GM18519 (cell line): ENCODE data around the gene ZNF239.
"Not testable (repeated sequence)": the region's sequence is repeated elsewhere in the genome, so short reads cannot be mapped to it uniquely, and the experiment has no call there.

ENCODE experiments used
- ATAC-seq: cut with Tn5 transposase; IDR thresholded peaks from one replicate; pipeline ENCODE4 v1.9.1; 2021; ENCODE audit warnings: mild to moderate bottlenecking, moderate library complexity; ENCODE audit not compliant: unreplicated experiment, low FRiP score

ZNF239 gene

DNA sequence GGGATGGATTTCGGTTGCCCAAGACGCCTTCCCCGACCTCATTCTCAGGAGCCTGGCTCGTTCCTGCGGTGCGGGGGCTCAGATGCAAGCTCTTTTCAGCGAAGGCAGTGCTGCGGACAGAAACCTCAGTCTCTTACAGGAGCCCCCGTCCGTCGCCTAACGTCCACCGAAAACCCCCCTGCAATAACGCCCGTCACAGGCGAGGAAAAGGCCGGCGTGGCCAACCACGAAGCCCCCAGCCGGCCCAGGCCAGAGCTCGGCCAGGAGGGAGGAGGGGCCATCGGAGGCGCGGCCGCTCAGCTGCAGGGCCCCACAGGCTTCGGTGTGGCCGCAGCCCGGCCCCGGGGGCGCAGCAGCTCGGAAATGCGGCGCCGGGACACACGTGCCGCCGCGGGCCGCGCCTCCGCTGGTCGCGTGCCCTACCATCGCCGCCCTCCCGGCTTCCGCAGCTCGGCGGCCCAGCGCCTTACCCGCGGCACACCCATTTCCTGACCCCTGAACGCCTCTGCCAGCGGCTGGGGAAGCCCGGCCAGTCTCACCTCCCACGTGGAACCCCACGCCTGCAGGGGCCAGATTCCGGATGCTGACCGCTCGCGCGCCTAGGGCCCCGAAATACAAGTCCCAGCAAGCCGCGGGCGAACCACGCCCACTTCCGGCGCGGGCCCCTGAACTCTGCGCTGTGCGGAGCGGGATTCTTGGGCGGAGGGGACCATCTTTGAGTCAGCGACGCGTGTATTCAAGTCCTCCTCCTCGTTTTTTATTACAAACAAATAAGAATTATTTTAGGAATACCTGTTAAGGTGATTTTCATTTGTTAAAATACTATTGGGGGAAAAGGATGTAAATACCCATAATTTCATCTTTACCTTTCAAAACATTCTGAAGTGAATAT, at the start of gene ZNF239:
ZNF239 (minus strand) TSS at position 616 of the 892 bp plus-strand sequence. CDS start 16,537 bp downstream, outside the sequence.
- peak; percentile 79 for ATAC-seq

DNA sequence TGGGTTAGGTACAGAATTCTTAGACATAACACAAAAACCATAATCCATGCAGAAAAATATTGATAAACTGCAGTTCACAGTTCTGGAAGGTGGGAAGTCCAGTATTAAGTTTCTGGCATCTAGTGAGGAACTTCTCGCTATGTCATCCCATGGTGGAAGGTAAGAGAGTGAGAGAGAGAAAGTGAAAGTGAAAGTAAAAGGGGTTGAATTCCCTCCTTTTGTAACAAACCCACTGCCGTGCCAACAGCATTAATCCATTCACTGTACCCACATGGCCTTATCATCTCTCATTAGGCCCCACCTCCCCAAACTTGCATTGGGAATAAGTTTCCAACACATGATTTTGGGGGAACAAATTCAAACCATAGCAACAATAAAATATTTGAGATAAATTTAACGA, 48.9 kb upstream of the ZNF239 start:
- ATAC-seq: no peak

DNA sequence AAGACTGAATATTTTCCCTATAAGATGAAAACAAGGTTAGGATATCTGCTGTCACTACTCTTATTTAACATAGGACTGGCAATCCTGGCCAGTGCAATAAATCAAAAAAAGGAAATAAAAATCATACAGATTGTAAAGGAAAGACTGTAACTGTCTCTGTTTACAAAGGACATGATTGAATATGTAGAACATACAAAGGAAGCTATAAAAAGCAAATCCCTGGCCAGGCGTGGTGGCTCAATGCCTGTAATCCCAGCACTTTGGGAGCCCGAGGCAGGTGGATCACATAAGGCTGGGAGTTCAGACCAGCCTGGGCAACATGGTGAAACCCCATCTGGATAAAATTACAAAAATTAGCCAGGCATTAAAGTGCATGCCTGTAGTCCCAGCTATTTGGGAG, 47.6 kb upstream of the ZNF239 start:
- no peak for ATAC-seq

DNA sequence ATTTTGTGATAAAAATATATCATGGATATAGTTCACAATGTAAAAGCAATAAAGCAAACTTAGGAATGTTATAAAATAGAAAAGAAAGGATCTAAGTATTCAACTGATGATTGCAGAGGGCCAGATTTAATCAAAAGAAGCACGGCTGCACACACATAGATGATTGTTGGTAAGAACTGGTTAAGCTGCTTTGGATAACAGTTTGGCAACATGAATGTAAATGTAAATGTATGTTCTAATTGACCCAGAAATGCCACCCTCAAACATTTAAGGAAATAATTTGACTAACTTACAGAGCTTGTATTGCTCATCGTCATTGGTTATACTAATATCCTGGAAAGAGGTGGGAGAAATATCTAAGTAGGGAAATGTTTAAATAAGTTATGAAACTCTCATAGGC, 45.0 kb upstream of the ZNF239 start:
- no peak for ATAC-seq

DNA sequence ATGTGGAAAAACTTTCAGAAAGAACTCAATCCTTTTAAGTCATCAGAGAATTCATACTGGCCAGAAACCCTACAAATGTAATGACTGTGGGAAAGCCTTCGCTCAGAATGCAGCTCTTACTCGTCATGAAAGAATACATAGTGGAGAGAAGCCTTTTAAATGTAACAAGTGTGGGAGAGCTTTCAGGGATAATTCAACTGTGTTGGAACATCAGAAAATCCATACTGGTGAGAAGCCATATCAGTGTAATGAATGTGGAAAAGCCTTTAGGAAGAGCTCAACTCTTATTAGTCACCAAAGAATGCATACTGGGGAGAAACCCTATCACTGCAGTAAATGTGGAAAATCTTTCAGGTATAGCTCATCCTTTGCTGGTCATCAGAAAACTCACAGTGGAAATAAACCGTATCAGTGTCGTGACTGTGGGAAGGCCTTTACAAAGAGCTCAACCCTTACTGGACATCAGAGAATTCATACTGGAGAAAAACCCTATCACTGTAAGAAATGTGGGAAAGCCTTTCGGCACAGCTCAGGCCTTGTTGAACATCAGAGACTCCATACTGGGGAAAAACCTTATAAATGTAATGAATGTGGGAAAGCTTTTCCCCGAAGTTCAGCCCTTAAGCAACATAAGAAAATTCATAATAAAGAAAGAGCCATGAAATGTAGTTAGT, 42.4 kb upstream of the ZNF239 start:
- ATAC-seq: no peak

DNA sequence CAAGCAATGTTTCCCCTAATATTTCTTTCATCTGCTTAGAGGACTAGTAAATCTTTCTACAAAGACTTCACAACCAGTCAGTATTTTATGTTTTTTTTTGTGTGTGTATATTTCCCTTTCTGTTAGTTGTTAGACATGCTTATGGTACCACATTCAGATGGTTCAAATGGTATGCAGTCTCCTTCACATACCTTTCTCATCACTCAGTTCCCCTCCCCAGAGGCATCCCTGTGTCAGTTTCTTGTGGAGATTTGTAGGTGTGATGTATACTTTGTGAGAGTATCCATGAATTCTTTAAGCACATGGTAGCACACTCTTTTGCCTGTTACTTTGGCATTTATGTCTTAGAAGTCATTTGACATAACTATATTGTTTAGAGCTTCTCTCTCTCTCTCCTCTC, 36.2 kb upstream of the ZNF239 start:
- no peak for ATAC-seq

DNA sequence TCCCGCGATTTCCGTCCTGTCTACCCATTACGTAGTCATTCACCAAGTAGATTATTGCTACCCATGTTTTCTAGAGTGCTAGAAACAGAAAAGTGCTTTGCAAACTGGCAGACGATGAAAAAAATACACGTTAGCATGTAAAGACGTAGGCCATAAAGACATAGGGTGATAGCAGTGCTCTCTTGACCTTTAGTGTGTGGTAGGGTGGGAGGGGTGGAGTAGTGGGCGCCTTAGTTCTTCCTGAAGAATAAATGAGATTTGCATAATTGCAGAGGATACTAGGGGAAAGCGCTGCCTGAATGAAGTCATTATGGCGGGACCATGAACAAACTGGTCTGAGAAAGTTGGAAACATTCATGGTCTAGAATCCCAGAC, 32.8 kb upstream of the ZNF239 start:
- no peak for ATAC-seq

DNA sequence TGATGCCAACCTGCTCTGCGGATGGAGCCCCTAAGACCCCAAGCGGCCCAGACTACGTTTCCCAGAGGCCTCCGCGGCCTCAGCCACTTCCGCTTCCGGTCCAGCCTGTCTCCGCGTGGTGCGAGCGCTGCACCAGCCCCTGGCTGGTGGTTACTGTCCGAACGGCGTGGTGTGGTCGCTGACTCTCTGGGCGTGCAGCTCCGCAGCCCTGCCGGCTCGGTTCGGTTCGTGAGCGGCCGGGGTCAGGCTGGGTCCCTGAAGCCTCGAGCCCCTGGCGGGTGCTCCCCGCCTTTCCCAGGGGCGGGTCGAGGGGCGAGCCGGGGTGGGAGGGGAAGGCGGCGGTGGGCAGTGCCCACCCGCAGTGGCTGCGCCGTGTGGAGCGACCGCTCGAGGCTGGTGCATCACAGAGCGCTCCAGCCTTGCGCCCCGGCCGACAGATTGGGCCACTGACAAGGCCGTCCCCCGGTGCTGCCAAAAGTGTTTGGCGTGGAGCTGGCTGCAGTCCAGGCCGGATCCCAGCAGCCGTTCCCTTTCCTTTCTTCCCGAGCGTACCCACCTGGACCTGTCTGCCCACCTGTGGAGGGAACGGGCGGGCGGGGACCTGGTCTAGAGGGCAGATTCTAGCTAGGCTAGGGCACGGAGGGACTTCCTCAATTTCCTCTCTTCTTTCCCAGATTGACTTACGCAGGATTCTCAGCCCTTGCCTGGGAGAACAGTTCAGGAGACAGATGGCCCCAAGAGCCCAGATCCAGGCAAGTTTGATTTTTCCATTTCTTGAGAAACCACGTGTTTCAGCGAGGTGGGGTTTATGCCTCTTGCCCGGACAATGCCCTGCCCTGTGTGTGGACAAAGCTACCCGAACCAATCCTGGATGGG, 32.1 kb upstream of the ZNF239 start, which contains the start of gene ZNF485:
ZNF485 (plus strand) TSS at position 116 of the 876 bp plus-strand sequence; CDS start at position 729, 613 bp downstream.
- peak; percentile 98 for ATAC-seq

DNA sequence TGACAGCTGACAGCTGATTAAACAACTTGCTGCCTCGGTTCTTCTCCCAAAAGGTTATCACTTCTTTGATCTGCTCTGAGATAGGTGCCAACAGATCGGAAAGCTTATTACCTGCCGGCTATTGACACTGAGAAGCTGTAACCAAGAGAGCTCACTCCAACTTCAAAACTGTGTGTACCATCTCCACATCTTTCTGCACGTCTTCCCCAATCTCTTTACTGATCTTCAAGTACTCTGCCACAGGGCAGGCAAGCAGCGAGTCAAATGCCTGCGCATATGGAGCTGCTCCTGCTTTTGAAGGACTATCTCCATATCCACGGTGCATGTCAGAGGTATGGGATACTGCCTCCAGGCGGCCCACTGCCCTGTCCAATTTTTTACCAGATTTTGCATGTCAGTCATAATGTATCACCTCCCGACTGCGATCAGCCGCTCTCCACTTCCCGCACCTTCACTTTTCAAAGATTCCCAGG, 31.5 kb upstream of the ZNF239 start:
- peak; percentile 20 for ATAC-seq

DNA sequence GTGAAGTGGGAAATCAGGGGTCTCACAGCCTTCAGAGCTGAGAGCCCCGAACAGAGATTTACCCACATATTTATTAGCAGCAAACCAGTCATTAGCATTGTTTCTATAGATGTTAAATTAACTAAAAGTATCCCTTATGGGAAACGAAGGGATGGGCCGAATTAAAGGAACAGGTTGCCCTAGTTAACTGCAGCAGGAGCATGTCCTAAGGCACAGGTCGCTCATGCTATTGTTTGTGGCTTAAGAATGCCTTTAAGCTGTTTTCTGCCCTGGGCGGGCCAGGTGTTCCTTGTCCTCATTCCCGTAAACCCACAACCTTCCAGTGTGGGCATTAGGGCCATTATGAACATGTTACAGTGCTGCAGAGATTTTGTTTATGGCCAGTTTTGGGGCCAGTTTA, 27.2 kb upstream of the ZNF239 start:
- not testable (repeated sequence) for ATAC-seq

DNA sequence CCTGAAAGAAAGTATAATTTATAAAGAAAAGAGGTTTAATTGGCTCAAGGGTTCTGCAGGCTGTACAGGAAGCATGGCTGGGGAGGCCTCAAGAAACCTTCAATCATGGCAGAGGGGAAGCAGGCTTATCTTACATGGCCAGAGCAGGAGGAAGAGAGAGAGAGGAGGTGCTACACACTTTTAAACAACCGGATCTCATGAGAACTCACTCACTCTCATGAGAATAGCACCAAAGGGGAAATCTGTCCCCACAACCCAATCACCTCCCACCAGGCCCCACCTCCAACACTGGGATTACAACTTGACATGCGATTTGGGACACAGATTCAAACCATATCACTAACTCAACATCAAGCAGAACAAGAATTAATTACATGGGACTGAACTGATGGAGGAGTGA, 24.9 kb upstream of the ZNF239 start:
- no peak for ATAC-seq

DNA sequence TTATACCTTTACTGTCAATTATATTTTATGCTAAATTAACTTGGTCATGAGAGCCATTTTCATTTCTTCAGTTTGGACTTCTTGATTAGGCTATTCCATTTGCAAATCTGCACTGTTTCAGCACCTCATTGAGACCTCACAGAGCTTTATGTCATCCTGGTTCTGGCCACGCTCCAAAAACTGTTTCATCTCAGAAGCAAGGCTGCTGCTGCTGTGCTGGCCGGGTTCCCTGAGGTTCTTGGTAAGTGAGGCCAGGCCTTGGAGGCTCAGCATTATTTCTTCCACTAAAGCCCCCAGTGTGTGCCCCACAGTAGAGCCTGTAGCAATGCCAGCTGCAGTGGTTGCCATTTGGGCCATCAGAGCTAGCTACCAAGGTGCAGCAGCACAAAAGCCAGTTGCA, 24.0 kb upstream of the ZNF239 start:
- no peak for ATAC-seq

DNA sequence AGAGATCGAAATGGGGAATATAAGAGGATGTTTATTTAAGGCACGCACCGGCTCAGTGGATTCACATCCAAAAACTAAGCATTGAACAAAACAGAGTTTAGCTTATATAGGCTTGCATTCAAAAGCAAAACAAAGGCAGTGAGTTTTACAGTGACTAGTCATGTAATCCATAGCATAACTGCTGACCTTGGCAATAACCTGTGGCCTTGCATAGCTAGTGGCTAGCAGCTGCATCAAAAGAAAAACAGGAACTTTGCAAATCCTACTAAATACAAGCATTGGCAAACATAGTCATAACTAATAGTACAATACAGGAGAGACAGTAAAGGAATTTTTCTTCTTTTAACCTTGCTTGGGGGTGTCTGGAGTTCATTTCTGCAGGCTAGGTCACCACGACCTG, 22.1 kb upstream of the ZNF239 start:
- no peak for ATAC-seq

DNA sequence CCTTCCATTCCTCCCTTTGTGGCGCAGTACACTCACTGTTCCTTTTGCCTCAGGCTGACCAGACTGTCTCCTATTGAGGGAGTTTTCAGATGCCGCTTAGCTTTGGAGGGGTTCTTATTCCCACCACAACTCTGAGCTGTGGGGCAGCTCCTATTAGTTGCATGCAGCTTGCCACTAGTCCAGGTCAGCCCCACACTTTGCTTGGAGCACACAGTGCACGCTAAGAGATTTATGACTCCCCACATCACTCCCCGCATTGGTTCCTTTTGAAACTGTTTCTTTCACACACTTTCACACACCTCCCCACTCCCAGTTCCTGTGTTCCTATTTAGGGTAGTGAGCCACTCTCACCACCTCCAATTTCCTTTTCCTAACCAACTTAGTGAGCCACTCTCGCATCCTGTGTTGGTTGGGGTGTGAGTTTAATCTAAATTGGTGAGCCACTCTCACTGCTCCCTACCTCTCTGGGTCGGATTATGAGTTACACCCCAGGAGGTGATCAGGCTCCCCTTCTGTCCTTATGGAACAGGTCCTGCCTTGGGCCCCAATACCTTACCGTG, 21.4 kb upstream of the ZNF239 start:
- no peak for ATAC-seq

DNA sequence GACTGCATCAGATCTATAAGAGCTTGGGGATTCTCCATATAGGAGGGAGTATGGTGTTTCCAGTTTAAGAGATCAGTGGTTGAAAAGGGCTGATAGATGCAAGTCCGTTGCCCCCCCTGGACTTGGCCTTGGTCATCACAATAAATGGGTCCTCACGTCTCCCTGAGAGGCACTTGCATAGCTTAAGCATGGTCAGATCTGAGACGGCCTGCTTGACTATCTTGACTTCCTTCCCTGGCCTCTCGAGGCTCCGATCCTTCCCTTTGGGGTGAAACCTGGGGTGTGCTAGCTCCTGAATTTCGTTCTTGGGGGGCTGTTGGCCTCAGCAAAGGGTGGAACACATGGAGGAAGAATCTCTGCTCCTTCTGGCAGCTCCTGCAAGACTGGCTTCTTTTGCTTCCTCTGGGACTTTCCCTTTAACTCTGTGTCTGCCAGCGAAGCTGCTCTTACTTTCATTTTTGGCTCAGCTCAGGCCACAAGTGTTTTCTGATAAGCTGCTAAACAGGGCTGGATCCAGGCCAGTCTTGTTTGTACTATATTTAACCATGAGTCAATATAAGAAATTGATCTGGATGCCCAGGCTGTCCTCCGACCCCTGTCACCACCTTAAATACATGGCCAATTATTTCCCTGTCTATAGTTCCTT, 20.7 kb upstream of the ZNF239 start:
- ATAC-seq: peak; percentile 91

DNA sequence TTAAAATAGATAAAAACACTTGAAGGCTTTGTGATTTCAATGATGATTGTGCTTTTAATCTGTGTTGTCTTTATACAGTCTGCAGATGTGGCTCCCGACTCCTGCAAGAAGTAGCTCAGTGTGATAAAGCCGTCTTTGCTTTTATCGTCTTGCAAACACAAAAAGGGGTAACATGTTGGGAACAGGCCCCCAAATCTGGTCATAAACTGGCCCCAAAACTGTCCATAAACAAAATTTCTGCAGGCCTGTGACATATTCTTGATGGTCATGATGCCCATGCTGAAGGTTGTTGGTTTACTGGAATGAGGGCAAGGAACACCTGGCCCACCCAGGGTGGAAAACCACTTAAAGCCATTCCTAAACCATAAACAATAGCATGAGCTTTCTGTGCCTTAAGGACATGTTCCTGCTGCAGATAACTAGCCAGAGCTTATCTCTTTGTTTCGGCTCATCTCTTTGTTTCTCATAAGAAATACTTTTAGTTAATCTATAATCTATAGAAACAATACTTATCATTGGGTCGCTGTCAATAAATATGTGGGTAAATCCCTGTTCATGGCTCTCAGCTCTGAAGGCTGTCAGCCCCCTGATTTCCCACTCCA, 17.0 kb upstream of the ZNF239 start:
- ATAC-seq: no peak

DNA sequence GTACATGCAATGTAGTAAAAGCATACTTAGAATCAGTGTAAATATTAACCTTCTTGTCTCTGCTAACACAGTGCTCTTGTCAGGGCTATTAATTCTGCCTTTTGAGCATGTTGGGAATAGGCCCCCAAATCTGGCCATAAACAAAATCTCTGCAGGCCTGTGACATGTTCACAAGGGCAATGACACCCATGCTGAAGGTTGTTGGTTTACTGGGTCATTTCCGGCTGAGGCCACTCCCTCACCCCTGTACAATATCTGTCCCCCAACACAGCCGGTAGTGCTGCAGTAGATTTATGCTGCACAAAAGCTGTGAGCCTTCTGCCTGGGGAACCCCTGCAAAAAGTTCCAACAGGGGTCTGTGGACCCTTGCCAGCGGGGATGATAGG, 12.3 kb upstream of the ZNF239 start:
- ATAC-seq: not testable (repeated sequence)

DNA sequence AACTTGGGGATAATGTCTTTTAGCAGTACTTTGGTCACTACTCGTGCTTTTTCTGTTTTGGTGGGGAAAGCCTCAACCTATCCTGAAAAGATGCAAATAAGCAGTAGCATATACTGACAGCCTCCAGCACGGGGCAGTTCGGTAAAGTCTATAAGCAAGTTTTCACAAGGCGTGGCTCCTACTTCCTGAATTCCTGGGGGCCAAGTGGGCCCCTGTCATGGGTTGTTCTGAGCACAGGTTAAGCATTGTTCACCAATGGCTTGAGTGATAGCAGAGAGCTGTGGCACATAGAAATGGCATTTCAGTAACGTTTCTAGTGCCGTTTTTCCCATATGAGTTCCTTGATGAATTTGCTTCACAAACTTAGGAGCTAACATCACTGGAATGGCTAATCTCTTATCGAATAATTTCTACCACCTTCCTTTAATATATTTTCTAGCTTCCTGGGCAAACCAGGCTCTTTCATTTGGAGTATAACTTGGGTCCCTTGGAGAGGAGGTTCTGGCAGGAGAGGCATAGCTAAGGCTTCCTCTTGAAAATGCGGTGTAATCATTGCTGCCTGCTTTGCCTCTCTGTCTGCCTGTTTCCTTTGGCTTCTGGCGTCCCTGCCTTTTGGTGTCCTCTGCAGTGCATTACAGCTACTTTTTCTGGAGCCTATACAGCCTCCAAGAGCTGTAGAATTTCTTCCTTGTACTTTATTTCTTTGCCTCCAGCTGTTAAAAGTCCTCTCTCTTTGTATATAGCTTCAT, 11.7 kb upstream of the ZNF239 start:
- ATAC-seq: no peak

DNA sequence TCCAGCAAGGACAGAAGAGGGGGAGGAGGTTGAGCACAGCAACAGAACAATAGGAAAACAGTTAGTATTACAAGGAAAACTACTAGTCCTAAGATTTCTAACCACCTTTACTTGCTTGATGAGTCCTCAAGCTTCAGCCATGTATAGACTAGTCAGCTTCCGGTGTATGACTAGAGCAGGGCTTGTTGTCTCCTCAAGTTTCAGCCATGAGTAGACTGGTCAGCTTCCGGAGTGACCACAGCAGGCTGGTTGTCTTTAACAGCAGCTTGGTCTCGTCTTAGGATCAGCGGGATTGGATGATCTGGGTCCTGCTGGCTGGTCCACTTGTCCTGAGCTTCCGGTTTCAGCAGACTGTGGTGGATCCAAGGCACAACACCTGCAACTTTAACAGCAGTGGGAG, 10.6 kb upstream of the ZNF239 start:
- ATAC-seq: no peak
